ENCODE measurements around the gene FNDC3B.

FNDC3B gene

DNA sequence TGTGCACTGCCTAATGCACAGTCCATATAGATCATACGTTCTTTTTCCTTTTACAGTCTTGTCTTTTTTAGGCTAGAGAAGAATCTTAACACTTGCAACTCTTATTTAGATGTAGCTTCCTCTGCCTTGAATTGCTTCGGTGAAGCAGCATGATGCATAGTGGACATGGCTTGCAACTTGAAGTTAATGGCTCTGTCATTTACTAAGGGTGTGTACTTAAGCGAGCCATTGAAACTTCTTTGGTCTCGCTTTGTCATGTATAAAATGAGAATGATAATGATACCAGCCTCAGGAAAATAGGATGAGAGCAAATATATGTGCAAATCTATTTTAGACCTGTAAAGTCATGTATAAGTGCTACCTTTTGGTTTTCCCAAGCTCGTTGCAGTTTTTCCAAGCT lies 261.5 kb downstream of the FNDC3B start:
- no peaks in the 10 kb centered on the region for H3K36me3 ChIP-seq (replicated peaks; ENCODE audit: low read depth, low read length)
- H2AFZ ChIP-seq (ENCODE audit: low read depth, low read length), result no peak overlapping the region
- H3K27ac ChIP-seq (ENCODE audit: low read length), result no peak overlapping the region
- H3K4me1 ChIP-seq (ENCODE audit: low read length), result no peaks in the 10 kb centered on the region
- no peak overlapping the region for H3K4me2 ChIP-seq (ENCODE audit: low read length)
- no peak overlapping the region for H3K4me3 ChIP-seq (ENCODE audit: low read length)
- no peaks in the 10 kb centered on the region for H3K79me2 ChIP-seq (ENCODE audit: low read length)
- no peak overlapping the region for H3K9ac ChIP-seq (ENCODE audit: low read length)
- H3K9me3 ChIP-seq (ENCODE audit: insufficient read depth, low read length), result no peaks in the 10 kb centered on the region
- no peaks in the 10 kb centered on the region for H4K20me1 ChIP-seq (ENCODE audit: insufficient read depth, low read length)
- no peaks in the 10 kb centered on the region for H3K27me3 ChIP-seq (ENCODE audit: low read depth, low read length)
- no peak for TF ChIP-seq EZH2phosphoT487 (IDR thresholded peaks at IDR 0.05; ENCODE audit: low read depth)
- TF ChIP-seq, protein P1, sequence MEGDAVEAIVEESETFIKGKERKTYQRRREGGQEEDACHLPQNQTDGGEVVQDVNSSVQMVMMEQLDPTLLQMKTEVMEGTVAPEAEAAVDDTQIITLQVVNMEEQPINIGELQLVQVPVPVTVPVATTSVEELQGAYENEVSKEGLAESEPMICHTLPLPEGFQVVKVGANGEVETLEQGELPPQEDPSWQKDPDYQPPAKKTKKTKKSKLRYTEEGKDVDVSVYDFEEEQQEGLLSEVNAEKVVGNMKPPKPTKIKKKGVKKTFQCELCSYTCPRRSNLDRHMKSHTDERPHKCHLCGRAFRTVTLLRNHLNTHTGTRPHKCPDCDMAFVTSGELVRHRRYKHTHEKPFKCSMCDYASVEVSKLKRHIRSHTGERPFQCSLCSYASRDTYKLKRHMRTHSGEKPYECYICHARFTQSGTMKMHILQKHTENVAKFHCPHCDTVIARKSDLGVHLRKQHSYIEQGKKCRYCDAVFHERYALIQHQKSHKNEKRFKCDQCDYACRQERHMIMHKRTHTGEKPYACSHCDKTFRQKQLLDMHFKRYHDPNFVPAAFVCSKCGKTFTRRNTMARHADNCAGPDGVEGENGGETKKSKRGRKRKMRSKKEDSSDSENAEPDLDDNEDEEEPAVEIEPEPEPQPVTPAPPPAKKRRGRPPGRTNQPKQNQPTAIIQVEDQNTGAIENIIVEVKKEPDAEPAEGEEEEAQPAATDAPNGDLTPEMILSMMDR (IDR thresholded peaks at IDR 0.05; ENCODE audit: low read depth, low read length), result no peak

GRCh38 chr3:172302203-172302602 lies 262.8 kb downstream of the FNDC3B start:
- Histone ChIP-seq H4K20me1 (ENCODE audit: insufficient read depth, low read length) (no peaks in the 10 kb centered on the region), H3K9me3 (ENCODE audit: insufficient read depth, low read length) (no peaks in the 10 kb centered on the region), H3K79me2 (ENCODE audit: low read length) (no peaks in the 10 kb centered on the region), H3K36me3 (replicated peaks; ENCODE audit: low read depth, low read length) (no peaks in the 10 kb centered on the region), H3K4me1 (ENCODE audit: low read length) (no peaks in the 10 kb centered on the region), H3K4me2 (ENCODE audit: low read length) (no peak overlapping the region), H3K27ac (ENCODE audit: low read length) (no peak overlapping the region), H3K9ac (ENCODE audit: low read length) (no peak overlapping the region), H3K4me3 (ENCODE audit: low read length) (no peak overlapping the region), H3K27me3 (ENCODE audit: low read depth, low read length) (no peaks in the 10 kb centered on the region), H2AFZ (ENCODE audit: low read depth, low read length) (no peak overlapping the region)
- no peak for TF ChIP-seq EZH2phosphoT487 (IDR thresholded peaks at IDR 0.05; ENCODE audit: low read depth)
- TF ChIP-seq, protein P1 (IDR thresholded peaks at IDR 0.05; ENCODE audit: low read depth, low read length), result no peak

- no peak overlapping the region for H3K9ac ChIP-seq (ENCODE audit: low read length)
- no peak overlapping the region for H3K4me2 ChIP-seq (ENCODE audit: low read length)
- no peaks in the 10 kb centered on the region for H3K4me1 ChIP-seq (ENCODE audit: low read length)
- H3K27me3 ChIP-seq (ENCODE audit: low read depth, low read length), result no peaks in the 10 kb centered on the region
- no peaks in the 10 kb centered on the region for H4K20me1 ChIP-seq (ENCODE audit: insufficient read depth, low read length)
- H3K79me2 ChIP-seq (ENCODE audit: low read length), result no peaks in the 10 kb centered on the region
- H2AFZ ChIP-seq (ENCODE audit: low read depth, low read length), result no peak overlapping the region
- H3K27ac ChIP-seq (ENCODE audit: low read length), result no peak overlapping the region
- H3K36me3 ChIP-seq (replicated peaks; ENCODE audit: low read depth, low read length), result no peaks in the 10 kb centered on the region
- TF ChIP-seq EZH2phosphoT487 (IDR thresholded peaks at IDR 0.05; ENCODE audit: low read depth), result no peak
- TF ChIP-seq, protein P1 (IDR thresholded peaks at IDR 0.05; ENCODE audit: low read depth, low read length), result no peak
- H3K4me3 ChIP-seq (ENCODE audit: low read length), result no peak overlapping the region
- no peaks in the 10 kb centered on the region for H3K9me3 ChIP-seq (ENCODE audit: insufficient read depth, low read length)
These were observed 263.8 kb downstream of the FNDC3B start for GRCh38 chr3:172303181-172303580.

DNA sequence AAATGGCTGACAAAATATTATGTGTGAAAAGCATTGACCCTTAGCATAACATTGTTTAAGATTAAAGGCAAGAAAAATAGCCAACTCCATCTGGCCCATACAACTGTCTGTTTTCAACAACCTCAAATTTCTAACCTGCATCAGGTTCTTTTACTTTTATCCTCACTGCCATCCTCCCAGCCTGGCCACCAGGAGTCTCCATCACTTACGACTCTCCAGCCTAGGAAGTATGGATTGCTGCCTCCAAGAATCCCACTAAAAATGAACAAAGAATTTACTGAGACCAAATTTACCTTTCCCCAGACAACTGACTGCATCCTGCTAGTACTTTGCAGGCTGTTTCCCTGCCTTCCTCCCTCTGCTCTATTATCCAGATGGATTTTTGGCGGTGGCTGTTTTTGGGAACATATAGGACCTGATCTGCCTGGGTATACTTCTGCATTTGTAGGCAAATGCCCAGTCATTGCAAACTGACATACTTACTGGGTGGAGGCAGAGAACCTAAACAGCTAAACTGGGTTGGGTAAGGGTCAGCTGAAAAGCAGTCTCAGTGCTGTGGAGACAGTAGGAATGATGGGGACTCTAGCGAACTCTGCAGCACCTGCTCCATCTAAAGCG lies 264.7 kb downstream of the FNDC3B start:
- no peaks in the 10 kb centered on the region for H4K20me1 ChIP-seq (ENCODE audit: insufficient read depth, low read length)
- H3K4me3 ChIP-seq (ENCODE audit: low read length), result no peak overlapping the region
- no peaks in the 10 kb centered on the region for H3K79me2 ChIP-seq (ENCODE audit: low read length)
- no peak overlapping the region for H3K4me2 ChIP-seq (ENCODE audit: low read length)
- H3K36me3 ChIP-seq (replicated peaks; ENCODE audit: low read depth, low read length), result no peaks in the 10 kb centered on the region
- H3K9me3 ChIP-seq (ENCODE audit: insufficient read depth, low read length), result no peaks in the 10 kb centered on the region
- no peak overlapping the region for H3K9ac ChIP-seq (ENCODE audit: low read length)
- H3K27ac ChIP-seq (ENCODE audit: low read length), result no peak overlapping the region
- no peak overlapping the region for H2AFZ ChIP-seq (ENCODE audit: low read depth, low read length)
- no peaks in the 10 kb centered on the region for H3K4me1 ChIP-seq (ENCODE audit: low read length)
- H3K27me3 ChIP-seq (ENCODE audit: low read depth, low read length), result no peaks in the 10 kb centered on the region
- TF ChIP-seq, protein P1 (IDR thresholded peaks at IDR 0.05; ENCODE audit: low read depth, low read length), result no peak
- TF ChIP-seq EZH2phosphoT487 (IDR thresholded peaks at IDR 0.05; ENCODE audit: low read depth), result no peak

Data from OCI-LY3 (cell line).